ENCODE data around the gene NDUFAF5. TPM values are rescaled to one million over a fixed set of nuclear protein-coding genes. Genes with fewer than 3 reads are reported as not detected.

Gene NDUFAF5
- total and polyA plus RNA-seq, 8 donors: 19.5 to 29.4 (median 25.3) TPM

DNA sequence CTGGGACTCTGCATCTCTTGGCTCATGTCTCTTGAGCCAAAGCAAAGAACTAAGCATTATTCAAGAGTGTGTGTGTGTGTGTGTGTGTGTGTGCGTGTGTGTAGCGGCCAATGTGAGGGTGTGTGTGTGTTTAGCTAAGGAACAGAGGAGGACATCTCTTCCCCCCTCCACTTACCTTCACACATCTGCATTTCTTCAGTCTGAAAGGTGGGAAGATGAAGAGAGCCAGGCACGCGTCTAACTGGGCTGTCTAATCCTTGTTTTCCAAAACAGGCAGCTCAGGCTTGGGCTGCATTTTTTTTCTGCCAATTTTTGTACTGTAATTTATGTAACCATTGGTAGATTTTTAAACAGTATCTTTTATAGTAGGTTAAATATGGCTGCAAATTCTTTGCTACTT is 59.5 kb downstream of the NDUFAF5 start:
- DNase-seq: no peak
- no peak for TF ChIP-seq CTCF (IDR thresholded peaks at IDR 0.05)
- ATAC-seq: no peak
- Histone ChIP-seq H3K27me3 (no peaks in the 10 kb centered on the region), H3K27ac (no peak overlapping the region), H3K36me3 (no peaks in the 10 kb centered on the region), H3K4me1 (no peaks in the 10 kb centered on the region), H3K4me3 (no peak overlapping the region), H3K9me3 (peaks cover 0 to 3% of the 10 kb centered on the region in 2 donors)
- intact Hi-C loops (cut with DNase I): no loop called here

DNA sequence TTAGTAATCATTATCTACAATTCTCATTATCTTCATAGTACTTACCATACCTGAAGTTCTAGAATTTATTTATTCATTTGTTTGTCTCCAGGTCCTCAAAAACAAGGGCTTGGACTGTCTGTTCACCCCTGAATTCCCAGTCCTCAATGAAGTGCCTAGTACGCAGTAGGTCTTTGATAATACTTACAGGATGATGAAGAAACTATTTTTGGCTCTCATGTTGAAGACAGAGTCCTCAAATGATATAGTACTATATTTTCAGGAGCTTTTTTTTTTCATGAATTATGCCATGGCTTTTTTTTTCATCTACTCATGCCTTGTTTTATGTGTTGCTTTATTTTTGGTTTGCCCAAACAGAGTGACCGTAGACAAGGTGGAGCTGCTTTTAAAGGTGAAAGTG is 66.5 kb downstream of the NDUFAF5 start:
- Histone ChIP-seq H3K4me3 (no peak overlapping the region), H3K9me3 (peaks cover 0 to 3% of the 10 kb centered on the region in 2 donors), H3K27me3 (no peaks in the 10 kb centered on the region), H3K36me3 (no peaks in the 10 kb centered on the region), H3K4me1 (no peaks in the 10 kb centered on the region), H3K27ac (no peak overlapping the region)
- no peak for TF ChIP-seq CTCF (IDR thresholded peaks at IDR 0.05)
- DNase-seq (no peak), ATAC-seq (no peak)
- intact Hi-C loops (cut with DNase I): no loop called here

DNA sequence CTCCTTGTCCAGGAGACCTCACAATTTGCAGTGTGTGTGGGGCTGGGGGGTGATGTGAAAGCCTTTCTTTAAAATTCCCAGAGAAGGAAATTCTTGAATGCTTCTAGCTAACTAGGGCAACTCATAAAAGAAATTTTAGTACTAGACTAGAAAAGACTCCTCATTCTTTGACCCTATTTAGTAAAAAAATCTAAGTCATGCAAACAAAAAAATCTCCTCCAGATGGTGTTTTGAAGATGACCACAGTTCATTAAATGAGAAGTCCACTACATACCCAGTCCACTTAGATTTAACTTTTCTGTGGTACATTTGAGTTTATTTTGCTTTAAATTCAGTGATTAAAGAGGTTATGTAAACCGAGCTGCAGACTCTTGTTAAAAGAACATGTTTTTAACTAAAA is 67.5 kb downstream of the NDUFAF5 start:
- Histone ChIP-seq H3K36me3 (no peaks in the 10 kb centered on the region), H3K27me3 (no peaks in the 10 kb centered on the region), H3K4me1 (peaks cover 0 to under 1% of the 10 kb centered on the region in 2 donors), H3K27ac (peak overlapping the region in 1 of 2 donors; percentile 6), H3K9me3 (peaks cover 0 to 3% of the 10 kb centered on the region in 2 donors), H3K4me3 (no peak overlapping the region)
- intact Hi-C loops (cut with DNase I): no loop called here
- ATAC-seq (no peak), DNase-seq (no peak)
- TF ChIP-seq CTCF (IDR thresholded peaks at IDR 0.05): no peak

GRCh38 chr20:13855613-13856012 is 70.8 kb downstream of the NDUFAF5 start:
- Histone ChIP-seq H3K4me3 (no peak overlapping the region), H3K36me3 (no peaks in the 10 kb centered on the region), H3K27me3 (no peaks in the 10 kb centered on the region), H3K9me3 (no peaks in the 10 kb centered on the region), H3K27ac (no peak overlapping the region), H3K4me1 (peaks cover 0 to 4% of the 10 kb centered on the region in 2 donors)
- TF ChIP-seq CTCF (IDR thresholded peaks at IDR 0.05): no peak
- DNase-seq (no peak), ATAC-seq (no peak)
- intact Hi-C loops (cut with DNase I): no loop called here

DNA sequence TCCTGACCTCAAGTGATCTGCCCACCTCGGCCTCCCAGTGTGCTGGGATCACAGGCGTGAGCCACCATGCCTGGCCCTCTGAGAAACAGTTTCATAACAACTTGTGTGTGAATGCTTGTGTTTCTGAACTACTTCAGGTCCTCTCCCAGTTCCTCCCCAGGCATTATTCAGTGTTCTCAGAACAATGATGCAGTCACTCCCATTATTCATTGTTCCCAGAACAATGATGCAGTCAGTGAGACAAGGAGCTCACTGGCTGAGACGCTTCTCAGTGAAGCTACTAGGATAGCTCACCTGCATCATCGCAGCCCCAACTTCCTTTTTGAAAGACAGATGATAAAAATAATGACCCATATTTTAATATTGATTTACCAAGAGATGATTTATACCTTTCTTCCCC is 71.5 kb downstream of the NDUFAF5 start:
- DNase-seq (no peak), ATAC-seq (no peak)
- H3K9me3 ChIP-seq: no peaks in the 10 kb centered on the region
- H3K27ac ChIP-seq: no peak overlapping the region
- H3K27me3 ChIP-seq: no peaks in the 10 kb centered on the region
- H3K4me3 ChIP-seq: no peak overlapping the region
- intact Hi-C loops (cut with DNase I): no loop called here
- peaks cover 0 to 4% of the 10 kb centered on the region in 2 donors for H3K4me1 ChIP-seq
- no peaks in the 10 kb centered on the region for H3K36me3 ChIP-seq
- TF ChIP-seq CTCF (IDR thresholded peaks at IDR 0.05): no peak
